Vagina (tissue), 2 donors: ENCODE measurements around the gene TIGD4.

Source experiments
- POLR2A ChIP-seq, 2 donors: fragments of 450-650 bp; IDR thresholded peaks; one replicate each; pipeline ENCODE4 v1.6.1; 2017; ENCODE audit warnings: antibody characterized with exemption in 2 of 2, mild to moderate bottlenecking in 2 of 2, moderate library complexity in 2 of 2
- POLR2AphosphoS5 ChIP-seq, 2 donors: sonication (generic); formaldehyde crosslinking; IDR thresholded peaks; one replicate each; pipeline ENCODE4 v1.9.0; 2017; ENCODE audit warnings: antibody characterized with exemption in 2 of 2, mild to moderate bottlenecking in 2 of 2, low read depth in 1 of 2; ENCODE audit not compliant: insufficient read depth in 1 of 2
- TF ChIP-seq, protein P1 (sequence below), 3 experiments: fragments of 450-650 bp in 2 of 3; fragments of 200-600 bp in 1 of 3; sonication (generic) in 1 of 3; IDR thresholded peaks; one replicate each; pipeline ENCODE4 v1.5.1; 2017 to 2019; ENCODE audit warnings: antibody characterized with exemption in 3 of 3, mild to moderate bottlenecking in 2 of 3, moderate library complexity in 2 of 3

DNA sequence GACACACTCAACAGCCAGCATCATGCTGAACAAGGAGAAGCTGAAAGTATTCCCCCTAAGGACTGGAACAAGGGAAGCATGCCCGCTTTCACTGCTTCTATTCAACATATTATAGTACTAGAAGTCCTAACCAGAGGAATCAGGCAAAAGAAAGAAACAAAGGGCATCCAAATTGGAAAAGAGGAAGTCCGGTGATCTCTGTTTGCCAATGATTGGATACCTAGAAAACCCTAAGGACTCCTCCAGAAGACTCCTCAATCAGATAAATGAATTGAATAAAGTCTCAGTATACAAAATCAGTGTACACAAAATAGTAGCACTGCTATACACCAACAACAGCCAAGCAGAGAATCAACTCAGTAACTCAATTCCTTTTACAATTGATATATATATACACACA, 45.0 kb upstream of the TIGD4 start:
- TF ChIP-seq, protein P1, sequence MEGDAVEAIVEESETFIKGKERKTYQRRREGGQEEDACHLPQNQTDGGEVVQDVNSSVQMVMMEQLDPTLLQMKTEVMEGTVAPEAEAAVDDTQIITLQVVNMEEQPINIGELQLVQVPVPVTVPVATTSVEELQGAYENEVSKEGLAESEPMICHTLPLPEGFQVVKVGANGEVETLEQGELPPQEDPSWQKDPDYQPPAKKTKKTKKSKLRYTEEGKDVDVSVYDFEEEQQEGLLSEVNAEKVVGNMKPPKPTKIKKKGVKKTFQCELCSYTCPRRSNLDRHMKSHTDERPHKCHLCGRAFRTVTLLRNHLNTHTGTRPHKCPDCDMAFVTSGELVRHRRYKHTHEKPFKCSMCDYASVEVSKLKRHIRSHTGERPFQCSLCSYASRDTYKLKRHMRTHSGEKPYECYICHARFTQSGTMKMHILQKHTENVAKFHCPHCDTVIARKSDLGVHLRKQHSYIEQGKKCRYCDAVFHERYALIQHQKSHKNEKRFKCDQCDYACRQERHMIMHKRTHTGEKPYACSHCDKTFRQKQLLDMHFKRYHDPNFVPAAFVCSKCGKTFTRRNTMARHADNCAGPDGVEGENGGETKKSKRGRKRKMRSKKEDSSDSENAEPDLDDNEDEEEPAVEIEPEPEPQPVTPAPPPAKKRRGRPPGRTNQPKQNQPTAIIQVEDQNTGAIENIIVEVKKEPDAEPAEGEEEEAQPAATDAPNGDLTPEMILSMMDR (IDR thresholded peaks at IDR 0.05): no peak
- TF ChIP-seq POLR2A (IDR thresholded peaks at IDR 0.05) (no peak), POLR2AphosphoS5 (IDR thresholded peaks at IDR 0.05; ENCODE audit: insufficient read depth in 1 of 2, low read depth in 1 of 2) (no peak)
